ENCODE measurements around the gene PSTPIP2. TPM values are rescaled to one million over a fixed set of nuclear protein-coding genes. Genes with fewer than 3 reads are reported as not detected.

Gene PSTPIP2
- total and polyA plus RNA-seq, 4 donors = 7.5 to 49.1 (median 12.8) TPM

GRCh38 chr18:46046688-46047087, 25.4 kb downstream of the PSTPIP2 start:
- no peaks in the 10 kb centered on the region for H3K36me3 ChIP-seq (ENCODE audit: control insufficient read depth in 4 of 4, insufficient read depth in 4 of 4, low read length in 4 of 4)
- H3K4me3 ChIP-seq = no peak overlapping the region
- no peak overlapping the region for H3K9ac ChIP-seq (ENCODE audit: insufficient read depth in 1 of 2, low read length in 2 of 2)
- DNase-seq (no peak), ATAC-seq (ENCODE audit: insufficient read depth, low FRiP score) (no peak)
- peaks cover 0 to under 1% (median 0%) of the 10 kb centered on the region in 5 donors for H3K4me1 ChIP-seq (ENCODE audit: control insufficient read depth in 5 of 5, insufficient read depth in 5 of 5, low read length in 5 of 5)
- H3K9me3 ChIP-seq (ENCODE audit: control insufficient read depth in 4 of 4, insufficient read depth in 3 of 4, low read length in 3 of 4) = no peaks in the 10 kb centered on the region
- 96 to 99% methylated on average over 2 of the region's 2 CpGs for WGBS, 2 donors
- no peak overlapping the region for H3K27ac ChIP-seq (ENCODE audit: low read depth in 1 of 2, low read length in 1 of 2)
- TF ChIP-seq, protein P1, sequence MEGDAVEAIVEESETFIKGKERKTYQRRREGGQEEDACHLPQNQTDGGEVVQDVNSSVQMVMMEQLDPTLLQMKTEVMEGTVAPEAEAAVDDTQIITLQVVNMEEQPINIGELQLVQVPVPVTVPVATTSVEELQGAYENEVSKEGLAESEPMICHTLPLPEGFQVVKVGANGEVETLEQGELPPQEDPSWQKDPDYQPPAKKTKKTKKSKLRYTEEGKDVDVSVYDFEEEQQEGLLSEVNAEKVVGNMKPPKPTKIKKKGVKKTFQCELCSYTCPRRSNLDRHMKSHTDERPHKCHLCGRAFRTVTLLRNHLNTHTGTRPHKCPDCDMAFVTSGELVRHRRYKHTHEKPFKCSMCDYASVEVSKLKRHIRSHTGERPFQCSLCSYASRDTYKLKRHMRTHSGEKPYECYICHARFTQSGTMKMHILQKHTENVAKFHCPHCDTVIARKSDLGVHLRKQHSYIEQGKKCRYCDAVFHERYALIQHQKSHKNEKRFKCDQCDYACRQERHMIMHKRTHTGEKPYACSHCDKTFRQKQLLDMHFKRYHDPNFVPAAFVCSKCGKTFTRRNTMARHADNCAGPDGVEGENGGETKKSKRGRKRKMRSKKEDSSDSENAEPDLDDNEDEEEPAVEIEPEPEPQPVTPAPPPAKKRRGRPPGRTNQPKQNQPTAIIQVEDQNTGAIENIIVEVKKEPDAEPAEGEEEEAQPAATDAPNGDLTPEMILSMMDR (IDR thresholded peaks at IDR 0.05; ENCODE audit: control extremely low read depth, extremely low read depth) = no peak
- H3K27me3 ChIP-seq (ENCODE audit: control insufficient read depth in 3 of 3, insufficient read depth in 3 of 3, low read length in 2 of 3) = no peaks in the 10 kb centered on the region

- no peak overlapping the region for H3K9ac ChIP-seq (ENCODE audit: insufficient read depth in 1 of 2, low read length in 2 of 2)
- no peaks in the 10 kb centered on the region for H3K9me3 ChIP-seq (ENCODE audit: control insufficient read depth in 4 of 4, insufficient read depth in 3 of 4, low read length in 3 of 4)
- no peak for DNase-seq
- TF ChIP-seq, protein P1 (IDR thresholded peaks at IDR 0.05; ENCODE audit: control extremely low read depth, extremely low read depth) = no peak
- H3K27ac ChIP-seq (ENCODE audit: low read depth in 1 of 2, low read length in 1 of 2) = no peak overlapping the region
- no peak overlapping the region for H3K4me3 ChIP-seq
- 98% methylated on average over 6 of the region's 6 CpGs for WGBS, 2 donors
- no peak for ATAC-seq (ENCODE audit: insufficient read depth, low FRiP score)
- H3K27me3 ChIP-seq (ENCODE audit: control insufficient read depth in 3 of 3, insufficient read depth in 3 of 3, low read length in 2 of 3) = no peaks in the 10 kb centered on the region
- no peaks in the 10 kb centered on the region for H3K4me1 ChIP-seq (ENCODE audit: control insufficient read depth in 5 of 5, insufficient read depth in 5 of 5, low read length in 5 of 5)
- no peaks in the 10 kb centered on the region for H3K36me3 ChIP-seq (ENCODE audit: control insufficient read depth in 4 of 4, insufficient read depth in 4 of 4, low read length in 4 of 4)
These were observed 25.9 kb downstream of the PSTPIP2 start for GRCh38 chr18:46046126-46046525.

GRCh38 chr18:46042571-46043123, 29.4 kb downstream of the PSTPIP2 start:
- Histone ChIP-seq H3K4me3 (no peak overlapping the region), H3K27me3 (ENCODE audit: control insufficient read depth in 3 of 3, insufficient read depth in 3 of 3, low read length in 2 of 3) (no peaks in the 10 kb centered on the region), H3K9me3 (ENCODE audit: control insufficient read depth in 4 of 4, insufficient read depth in 3 of 4, low read length in 3 of 4) (no peaks in the 10 kb centered on the region), H3K9ac (ENCODE audit: insufficient read depth in 1 of 2, low read length in 2 of 2) (no peak overlapping the region), H3K27ac (ENCODE audit: low read depth in 1 of 2, low read length in 1 of 2) (no peak overlapping the region), H3K36me3 (ENCODE audit: control insufficient read depth in 4 of 4, insufficient read depth in 4 of 4, low read length in 4 of 4) (no peaks in the 10 kb centered on the region), H3K4me1 (ENCODE audit: control insufficient read depth in 5 of 5, insufficient read depth in 5 of 5, low read length in 5 of 5) (peaks cover 0 to 4% (median 0%) of the 10 kb centered on the region in 5 donors)
- ATAC-seq (ENCODE audit: insufficient read depth, low FRiP score) = no peak
- no peak for DNase-seq
- 33 to 47% methylated on average over 3 of the region's 3 CpGs for WGBS, 2 donors
- TF ChIP-seq, protein P1 (IDR thresholded peaks at IDR 0.05; ENCODE audit: control extremely low read depth, extremely low read depth) = no peak

- peaks cover 0 to 3% (median 0%) of the 10 kb centered on the region in 4 donors for H3K9me3 ChIP-seq (ENCODE audit: control insufficient read depth in 4 of 4, insufficient read depth in 3 of 4, low read length in 3 of 4)
- H3K27me3 ChIP-seq (ENCODE audit: control insufficient read depth in 3 of 3, insufficient read depth in 3 of 3, low read length in 2 of 3) = no peaks in the 10 kb centered on the region
- DNase-seq = no peak
- TF ChIP-seq, protein P1 (IDR thresholded peaks at IDR 0.05; ENCODE audit: control extremely low read depth, extremely low read depth) = no peak
- H3K4me1 ChIP-seq (ENCODE audit: control insufficient read depth in 5 of 5, insufficient read depth in 5 of 5, low read length in 5 of 5) = peaks cover 0 to 7% (median 0%) of the 10 kb centered on the region in 5 donors
- ATAC-seq (ENCODE audit: insufficient read depth, low FRiP score) = no peak
- H3K9ac ChIP-seq (ENCODE audit: insufficient read depth in 1 of 2, low read length in 2 of 2) = no peak overlapping the region
- no peaks in the 10 kb centered on the region for H3K36me3 ChIP-seq (ENCODE audit: control insufficient read depth in 4 of 4, insufficient read depth in 4 of 4, low read length in 4 of 4)
- no peak overlapping the region for H3K27ac ChIP-seq (ENCODE audit: low read depth in 1 of 2, low read length in 1 of 2)
- WGBS, 2 donors = 65 to 73% methylated on average over 5 of the region's 5 CpGs
- no peak overlapping the region for H3K4me3 ChIP-seq
These were observed 31.3 kb downstream of the PSTPIP2 start for GRCh38 chr18:46040747-46041104.
